IPS-18c (cell line): ENCODE measurements around the gene ATP1B2.

ENCODE experiments used
- H3K4me3 ChIP-seq: 2 replicates; pipeline ENCODE4 v1.7.0; 2013; ENCODE audit warnings: low read depth, mild to moderate bottlenecking, low read length, moderate library complexity; ENCODE audit not compliant: insufficient read depth
- H3K9me3 ChIP-seq: one replicate; pipeline ENCODE4 v1.6.1; 2013; ENCODE audit warnings: mild to moderate bottlenecking, low read length, moderate library complexity; ENCODE audit not compliant: control insufficient read depth, insufficient read depth

Gene ATP1B2

DNA sequence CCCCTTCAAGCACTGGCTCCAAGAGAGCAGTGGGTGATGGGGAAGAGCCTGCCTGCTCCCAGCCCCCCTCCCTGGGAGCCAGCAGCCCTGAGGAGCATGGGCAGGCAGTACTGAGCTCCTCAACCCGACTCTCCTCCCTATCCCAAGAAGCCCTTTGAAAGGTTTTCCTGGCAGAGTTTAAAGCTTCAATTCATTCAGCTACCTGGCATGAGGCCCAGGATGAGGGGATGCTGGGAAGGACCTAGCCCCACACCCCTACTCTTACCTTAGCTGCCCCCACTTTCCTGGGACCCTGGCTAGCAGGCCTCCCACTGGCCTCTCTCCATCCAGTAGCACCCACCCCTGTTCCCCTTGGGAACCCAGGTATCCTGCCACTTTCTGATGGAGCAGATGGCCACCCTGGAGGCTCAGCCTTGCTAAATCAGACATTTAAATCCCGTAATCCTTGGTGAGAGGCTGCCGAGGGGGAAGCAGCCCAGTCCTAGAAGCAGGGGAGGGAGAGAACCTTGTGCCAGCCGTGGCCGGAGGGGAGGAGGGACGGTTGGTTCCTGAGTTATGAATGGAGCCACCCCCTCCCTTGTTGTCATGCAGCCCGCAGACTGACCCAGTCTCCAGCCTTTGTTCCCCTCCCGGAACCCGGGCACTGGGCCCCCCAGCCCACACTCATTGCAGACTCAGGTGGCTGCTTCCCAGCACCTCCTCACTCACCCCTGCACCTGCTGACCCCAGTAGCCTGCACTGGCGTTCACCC is 17.1 kb downstream of the ATP1B2 start:
- Histone ChIP-seq H3K9me3 (no peaks in the 10 kb centered on the region), H3K4me3 (no peak overlapping the region)

GRCh38 chr17:7668482-7668881 is 17.8 kb downstream of the ATP1B2 start:
- H3K9me3 ChIP-seq, result no peaks in the 10 kb centered on the region
- H3K4me3 ChIP-seq, result no peak overlapping the region

DNA sequence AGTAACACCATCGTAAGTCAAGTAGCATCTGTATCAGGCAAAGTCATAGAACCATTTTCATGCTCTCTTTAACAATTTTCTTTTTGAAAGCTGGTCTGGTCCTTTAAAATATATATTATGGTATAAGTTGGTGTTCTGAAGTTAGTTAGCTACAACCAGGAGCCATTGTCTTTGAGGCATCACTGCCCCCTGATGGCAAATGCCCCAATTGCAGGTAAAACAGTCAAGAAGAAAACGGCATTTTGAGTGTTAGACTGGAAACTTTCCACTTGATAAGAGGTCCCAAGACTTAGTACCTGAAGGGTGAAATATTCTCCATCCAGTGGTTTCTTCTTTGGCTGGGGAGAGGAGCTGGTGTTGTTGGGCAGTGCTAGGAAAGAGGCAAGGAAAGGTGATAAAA is 22.5 kb downstream of the ATP1B2 start:
- Histone ChIP-seq H3K9me3 (no peaks in the 10 kb centered on the region), H3K4me3 (no peak overlapping the region)

GRCh38 chr17:7674934-7675333 is 24.2 kb downstream of the ATP1B2 start:
- Histone ChIP-seq H3K9me3 (no peaks in the 10 kb centered on the region), H3K4me3 (no peak overlapping the region)

GRCh38 chr17:7676533-7676932 is 25.8 kb downstream of the ATP1B2 start:
- Histone ChIP-seq H3K4me3 (no peak overlapping the region), H3K9me3 (no peaks in the 10 kb centered on the region)

DNA sequence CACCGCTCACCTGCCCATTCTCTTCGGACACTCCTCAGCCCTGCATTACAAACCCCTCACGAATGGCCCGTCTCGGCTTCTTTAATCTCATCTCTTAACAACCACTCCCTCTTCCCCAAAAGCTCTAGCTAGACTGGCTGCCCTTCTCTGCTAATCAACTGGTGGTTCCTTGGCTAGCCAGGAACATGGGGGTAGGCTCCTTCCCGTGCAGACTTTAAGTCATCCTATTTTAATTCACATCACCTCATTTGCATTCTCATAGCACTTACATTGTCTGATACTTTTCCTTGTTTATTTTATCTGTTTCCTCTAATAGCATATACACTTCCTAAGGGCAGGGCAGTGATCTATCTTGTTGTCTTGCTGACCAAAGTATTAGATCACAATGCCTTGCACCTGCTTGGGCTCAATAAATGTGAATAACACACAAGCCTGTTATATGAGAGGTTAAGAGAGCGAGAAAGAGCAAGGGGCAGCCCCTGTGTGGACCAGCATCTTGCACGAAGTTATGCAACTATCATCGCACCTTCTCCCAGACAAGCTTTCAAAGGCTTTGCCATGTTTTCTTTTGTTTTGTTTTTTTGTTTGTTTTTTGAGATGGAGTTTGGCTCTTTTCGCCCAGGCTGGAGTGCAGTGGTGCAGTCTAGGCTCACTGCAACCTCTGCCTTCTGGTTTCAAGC is 26.8 kb downstream of the ATP1B2 start:
- H3K9me3 ChIP-seq, result no peaks in the 10 kb centered on the region
- no peak overlapping the region for H3K4me3 ChIP-seq

- Histone ChIP-seq H3K9me3 (no peaks in the 10 kb centered on the region), H3K4me3 (peak overlapping the region; percentile 72; the same call in 1 of the 2 replicates)
Observed at GRCh38 chr17:7684851-7685532, 34.3 kb downstream of the ATP1B2 start.

DNA sequence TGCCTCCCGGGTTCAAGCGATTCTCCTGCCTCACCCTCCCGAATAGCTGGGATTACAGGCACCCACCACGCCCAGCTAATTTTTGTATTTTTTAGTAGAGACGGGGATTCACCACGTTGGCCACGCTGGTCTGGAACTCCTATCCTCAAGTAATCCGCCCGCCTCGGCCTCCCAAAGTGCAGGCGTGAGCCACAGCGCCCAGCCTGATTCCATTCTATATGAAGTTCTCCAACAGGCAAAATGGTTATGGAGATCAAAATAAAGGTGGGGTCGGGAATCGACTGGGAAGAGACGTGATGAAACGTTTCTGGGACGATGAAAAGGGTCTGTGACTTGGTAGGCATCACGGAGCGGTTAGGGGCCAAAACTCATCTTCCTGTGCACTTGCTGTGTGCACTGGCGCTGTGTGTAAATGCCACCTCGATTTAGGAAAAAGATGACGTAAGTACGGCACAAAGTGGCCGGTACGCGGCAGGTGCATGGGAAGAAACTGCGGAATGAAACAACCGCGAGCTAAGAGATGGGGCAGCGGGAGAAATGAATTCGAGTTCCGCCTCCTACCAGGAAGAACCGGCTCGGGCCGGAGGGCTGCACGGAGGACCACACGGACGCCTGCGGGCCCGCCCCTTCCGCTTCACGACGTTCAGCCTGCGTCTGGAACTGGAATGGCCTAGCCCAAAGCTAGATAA is 35.0 kb downstream of the ATP1B2 start:
- peak overlapping the region; percentile 72 for H3K4me3 ChIP-seq
- no peaks in the 10 kb centered on the region for H3K9me3 ChIP-seq

GRCh38 chr17:7686222-7687071 is 35.7 kb downstream of the ATP1B2 start:
- Histone ChIP-seq H3K4me3 (peak overlapping the region; percentile 72), H3K9me3 (no peaks in the 10 kb centered on the region)

GRCh38 chr17:7687072-7687907 is 36.6 kb downstream of the ATP1B2 start, which contains the start of gene TP53:
Gene TP53, minus strand, starts transcription at chr17:7687490. Its CDS starts 10,896 bp downstream, at chr17:7676594.
- Histone ChIP-seq H3K4me3 (peak within 1 kb of the TSS; percentile 72), H3K9me3 (no peaks in the 10 kb centered on the region)

DNA sequence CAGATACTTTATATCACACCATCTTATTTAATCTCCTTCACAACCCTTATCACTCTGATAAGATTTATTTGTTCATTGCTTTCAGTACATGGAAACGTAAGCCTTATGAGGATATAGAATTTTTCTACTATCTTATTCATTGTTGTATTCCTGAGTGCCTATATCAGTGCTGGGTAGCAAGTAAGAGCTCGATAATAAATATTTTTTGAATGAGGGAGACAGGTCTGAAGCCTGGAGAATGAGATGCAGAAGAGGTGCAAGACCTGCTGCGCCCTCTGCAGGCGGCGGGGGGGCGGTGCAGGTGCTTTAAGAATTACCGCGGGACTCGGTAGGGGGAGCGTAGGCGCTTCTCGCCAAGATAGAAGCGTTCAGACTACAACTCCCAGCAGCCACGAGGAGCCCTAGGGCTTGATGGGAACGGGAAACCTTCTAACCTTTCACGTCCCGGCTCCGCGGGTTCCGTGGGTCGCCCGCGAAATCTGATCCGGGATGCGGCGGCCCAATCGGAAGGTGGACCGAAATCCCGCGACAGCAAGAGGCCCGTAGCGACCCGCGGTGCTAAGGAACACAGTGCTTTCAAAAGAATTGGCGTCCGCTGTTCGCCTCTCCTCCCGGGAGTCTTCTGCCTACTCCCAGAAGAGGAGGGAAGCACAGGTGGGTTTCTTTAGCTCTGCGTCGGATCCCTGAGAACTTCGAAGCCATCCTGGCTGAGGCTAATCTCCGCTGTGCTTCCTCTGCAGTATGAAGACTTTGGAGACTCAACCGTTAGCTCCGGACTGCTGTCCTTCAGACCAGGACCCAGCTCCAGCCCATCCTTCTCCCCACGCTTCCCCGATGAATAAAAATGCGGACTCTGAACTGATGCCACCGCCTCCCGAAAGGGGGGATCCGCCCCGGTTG is 37.4 kb downstream of the ATP1B2 start, which contains the start of gene WRAP53:
Gene WRAP53, plus strand, starts transcription at position 570 of the 900 bp plus-strand sequence. Its CDS starts 172 bp downstream, at position 742.
- peak within 1 kb of the TSS; percentile 72 for H3K4me3 ChIP-seq
- H3K9me3 ChIP-seq, result no peaks in the 10 kb centered on the region

DNA sequence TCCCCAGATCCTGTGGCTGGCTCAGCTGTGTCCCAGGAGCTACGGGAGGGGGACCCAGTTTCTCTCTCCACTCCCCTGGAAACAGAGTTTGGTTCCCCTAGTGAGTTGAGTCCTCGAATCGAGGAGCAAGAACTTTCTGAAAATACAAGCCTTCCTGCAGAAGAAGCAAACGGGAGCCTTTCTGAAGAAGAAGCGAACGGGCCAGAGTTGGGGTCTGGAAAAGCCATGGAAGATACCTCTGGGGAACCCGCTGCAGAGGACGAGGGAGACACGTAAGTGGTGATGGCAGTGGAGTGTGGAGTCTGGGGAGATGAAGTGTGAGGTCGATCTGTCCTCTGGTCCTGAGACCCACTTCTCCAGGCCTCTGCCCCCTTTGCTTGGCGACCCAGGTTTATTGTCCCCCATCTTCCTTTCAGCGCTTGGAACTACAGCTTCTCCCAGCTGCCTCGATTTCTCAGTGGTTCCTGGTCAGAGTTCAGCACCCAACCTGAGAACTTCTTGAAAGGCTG is 38.1 kb downstream of the ATP1B2 start:
- peak overlapping the region; percentile 63 for H3K4me3 ChIP-seq
- no peaks in the 10 kb centered on the region for H3K9me3 ChIP-seq

DNA sequence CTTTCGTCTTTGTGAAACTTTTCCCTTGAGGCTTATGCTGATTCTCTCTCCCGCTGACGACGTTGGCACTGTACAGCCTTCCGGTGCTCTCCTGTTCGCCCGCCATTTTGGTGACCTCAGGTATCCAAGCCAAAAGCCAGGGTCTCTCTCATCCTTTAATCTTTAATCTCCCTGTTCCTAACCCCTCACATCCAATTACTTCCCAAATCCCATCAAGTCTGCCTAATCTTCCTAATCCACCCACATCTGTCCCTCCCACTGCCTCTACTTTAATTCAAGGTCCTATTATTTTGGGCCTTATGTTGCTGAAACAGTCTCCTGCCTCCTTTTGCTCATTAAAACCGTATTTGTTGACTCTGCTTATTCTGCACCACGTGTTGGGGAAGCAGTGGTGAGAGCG is 44.9 kb downstream of the ATP1B2 start:
- no peaks in the 10 kb centered on the region for H3K9me3 ChIP-seq
- H3K4me3 ChIP-seq, result no peak overlapping the region

- Histone ChIP-seq H3K9me3 (no peaks in the 10 kb centered on the region), H3K4me3 (no peak overlapping the region)
Observed at GRCh38 chr17:7697828-7698588, 47.3 kb downstream of the ATP1B2 start.
